Measurements from ENCODE around the gene RFX1.

The RFX1 gene

DNA sequence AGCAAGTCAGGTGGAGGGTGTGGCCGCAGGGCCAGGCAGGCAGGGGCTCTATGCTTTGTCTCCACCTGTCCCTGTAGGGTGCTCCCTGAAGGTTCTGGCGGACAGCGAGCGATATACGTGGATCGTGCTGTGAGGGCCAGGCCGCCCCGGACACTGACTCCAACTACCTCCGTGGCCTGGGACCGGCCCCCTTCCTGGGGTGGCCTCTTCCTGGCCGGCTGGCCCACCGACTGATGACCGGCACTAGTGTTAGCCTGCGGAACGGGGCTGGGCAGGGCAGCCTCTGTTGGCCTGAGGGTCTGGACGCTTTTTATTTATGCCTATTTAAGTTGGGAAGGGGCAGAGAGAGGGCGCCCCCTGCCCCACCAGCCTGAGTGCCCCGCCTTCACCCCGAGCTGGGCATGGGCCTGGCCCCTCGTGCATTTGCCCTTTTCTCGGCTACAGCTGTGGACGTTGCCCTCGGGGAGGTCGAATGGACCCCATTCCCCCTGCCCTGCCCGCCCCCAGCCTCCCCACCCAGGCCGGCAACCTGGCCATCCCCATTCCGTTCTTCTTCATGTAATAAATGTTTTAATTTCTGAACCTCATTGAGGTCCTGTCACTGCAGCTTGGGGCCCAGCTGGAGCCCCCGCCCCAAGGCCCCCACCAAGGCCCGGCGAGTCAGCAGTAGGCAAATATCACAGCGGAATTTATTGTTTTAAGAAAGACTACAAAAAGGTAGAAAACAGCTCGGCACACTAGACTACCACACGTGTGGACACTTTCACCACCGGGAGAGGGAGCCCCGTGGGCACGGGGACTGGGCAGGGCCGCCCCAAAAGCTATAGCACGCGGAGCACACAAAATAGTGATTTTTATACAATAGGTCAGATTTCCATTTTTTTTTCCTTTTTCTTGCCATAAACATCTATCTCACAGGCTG is 45.0 kb downstream of the RFX1 start:
- DNase-seq = no peak

DNA sequence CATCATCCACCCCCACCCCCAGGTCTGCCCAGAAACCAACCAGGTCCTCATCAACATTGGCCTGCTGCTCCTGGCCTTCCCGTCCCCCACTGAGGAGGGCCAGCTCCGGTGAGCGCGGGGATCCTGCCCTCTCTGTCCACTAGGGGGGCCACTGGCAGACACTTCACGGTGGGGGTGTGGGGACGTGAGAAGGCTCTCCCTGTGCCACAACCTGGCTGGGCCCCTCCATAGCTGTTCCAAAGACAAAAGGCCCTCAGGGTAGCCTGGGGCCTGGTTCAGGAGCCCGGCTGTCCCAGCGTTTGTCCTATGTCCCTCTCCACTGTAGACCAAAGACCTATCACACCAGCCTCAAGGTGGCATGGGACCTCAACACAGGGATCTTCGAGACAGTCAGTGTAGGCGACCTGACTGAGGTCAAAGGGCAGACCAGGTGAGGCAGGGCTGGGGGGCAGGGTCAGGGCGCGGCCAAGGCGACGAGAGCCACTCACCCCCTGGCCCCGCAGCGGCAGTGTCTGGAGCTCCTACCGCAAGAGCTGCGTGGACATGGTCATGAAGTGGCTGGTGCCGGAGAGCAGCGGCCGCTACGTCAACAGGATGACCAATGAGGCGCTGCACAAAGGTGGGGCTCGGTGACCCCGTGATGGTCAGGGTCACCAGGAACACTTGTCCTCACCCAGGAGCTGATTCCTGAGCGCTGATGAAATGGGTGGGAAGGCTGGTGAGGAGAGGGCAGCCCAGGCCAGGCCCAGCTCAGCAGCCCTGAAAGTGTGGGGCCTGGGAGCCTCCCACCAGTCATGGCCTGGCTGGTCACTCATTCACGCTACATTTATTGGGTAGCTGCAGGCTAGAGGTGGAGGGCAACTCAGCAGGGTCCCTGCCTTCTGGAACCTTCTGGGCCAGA is 45.9 kb downstream of the RFX1 start:
- no peak for DNase-seq

DNA sequence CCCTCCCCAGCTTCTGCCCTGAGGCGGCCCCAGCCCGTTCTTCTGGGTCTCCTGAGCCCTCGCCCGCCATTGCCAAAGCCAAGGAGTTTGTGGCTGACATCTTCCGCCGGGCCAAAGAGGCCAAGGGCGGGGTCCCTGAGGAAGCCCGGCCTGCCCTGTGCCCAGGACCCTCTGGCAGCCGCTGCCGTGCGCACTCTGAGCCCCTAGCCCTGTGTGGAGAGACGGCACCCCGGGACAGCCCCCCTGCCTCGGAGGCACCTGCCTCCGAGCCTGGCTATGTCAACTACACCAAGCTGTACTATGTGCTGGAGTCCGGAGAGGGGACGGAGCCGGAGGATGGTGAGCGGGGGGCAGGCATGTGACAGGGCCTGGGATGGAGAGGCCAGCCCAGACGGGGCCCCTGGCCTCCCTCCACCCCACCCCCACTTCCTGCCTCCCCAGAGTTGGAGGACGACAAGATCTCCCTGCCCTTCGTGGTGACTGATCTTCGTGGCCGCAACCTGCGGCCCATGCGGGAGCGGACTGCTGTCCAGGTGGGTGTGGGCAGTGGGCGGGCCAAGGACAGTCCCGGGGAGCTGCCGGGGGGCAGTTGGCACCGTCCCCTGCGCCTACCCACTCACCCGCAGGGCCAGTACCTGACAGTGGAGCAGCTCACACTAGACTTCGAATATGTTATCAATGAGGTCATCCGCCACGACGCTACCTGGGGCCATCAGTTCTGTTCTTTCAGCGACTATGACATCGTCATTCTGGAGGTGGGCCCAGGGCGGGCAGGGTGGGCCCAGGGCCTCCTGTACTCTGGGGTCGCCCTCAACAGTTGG is 46.8 kb downstream of the RFX1 start:
- DNase-seq = no peak

DNA sequence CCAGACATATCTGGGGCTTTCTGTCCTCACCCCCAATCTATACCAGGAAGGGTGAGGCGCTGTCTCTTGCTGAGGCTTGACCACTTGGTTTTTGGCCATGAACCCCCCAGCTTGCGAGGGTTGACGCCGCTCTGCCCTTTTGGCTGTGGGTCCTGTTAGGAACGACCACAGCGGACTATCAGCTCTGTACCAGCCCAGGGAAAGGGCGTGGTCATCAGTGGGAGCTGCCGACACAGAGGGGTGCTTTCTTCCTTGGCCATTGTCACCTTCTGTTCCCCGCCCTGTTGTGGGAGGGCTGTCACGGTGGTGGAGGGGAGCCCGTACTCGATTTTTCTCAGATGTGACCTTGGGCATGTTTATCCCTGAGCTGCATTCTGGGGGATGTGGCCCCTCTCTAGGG is 48.1 kb downstream of the RFX1 start:
- DNase-seq = no peak

DNA sequence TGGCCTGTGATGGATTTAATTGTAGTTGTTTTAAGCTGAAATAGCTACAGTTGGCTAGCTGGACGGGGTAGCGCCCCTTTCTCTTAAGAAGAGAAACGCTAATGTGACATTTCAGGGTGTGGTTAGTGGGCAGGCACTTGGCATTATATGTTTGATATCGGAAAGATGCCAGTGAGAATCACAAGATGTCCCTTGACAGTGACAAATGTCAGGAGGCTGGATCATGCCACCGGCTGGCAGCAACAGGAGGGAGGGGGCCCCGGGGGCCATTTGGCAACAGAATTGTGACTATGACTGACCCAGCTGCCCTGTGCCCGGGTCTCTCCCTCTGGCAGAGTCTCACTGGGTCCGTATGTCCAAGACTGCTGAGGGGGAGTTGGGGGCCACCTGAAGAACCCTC is 49.1 kb downstream of the RFX1 start:
- no peak for DNase-seq

DNA sequence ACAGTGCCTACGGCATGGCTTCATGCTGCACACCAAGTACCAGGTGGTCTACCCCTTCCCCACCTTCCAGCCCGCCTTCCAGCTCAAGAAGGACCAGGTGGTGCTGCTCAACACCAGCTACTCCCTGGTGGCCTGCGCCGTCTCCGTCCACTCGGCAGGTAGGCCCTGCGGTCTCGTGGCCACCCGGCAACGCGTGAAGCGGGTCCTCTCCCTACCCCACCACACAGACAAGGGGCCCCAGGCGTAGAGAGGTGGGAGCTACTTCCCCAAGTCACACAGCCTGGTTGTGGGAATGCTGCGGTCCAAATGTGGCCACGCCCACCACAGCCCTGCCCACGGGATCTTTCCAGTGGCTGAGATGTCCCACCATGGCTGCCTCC is 49.8 kb downstream of the RFX1 start:
- DNase-seq = no peak

DNA sequence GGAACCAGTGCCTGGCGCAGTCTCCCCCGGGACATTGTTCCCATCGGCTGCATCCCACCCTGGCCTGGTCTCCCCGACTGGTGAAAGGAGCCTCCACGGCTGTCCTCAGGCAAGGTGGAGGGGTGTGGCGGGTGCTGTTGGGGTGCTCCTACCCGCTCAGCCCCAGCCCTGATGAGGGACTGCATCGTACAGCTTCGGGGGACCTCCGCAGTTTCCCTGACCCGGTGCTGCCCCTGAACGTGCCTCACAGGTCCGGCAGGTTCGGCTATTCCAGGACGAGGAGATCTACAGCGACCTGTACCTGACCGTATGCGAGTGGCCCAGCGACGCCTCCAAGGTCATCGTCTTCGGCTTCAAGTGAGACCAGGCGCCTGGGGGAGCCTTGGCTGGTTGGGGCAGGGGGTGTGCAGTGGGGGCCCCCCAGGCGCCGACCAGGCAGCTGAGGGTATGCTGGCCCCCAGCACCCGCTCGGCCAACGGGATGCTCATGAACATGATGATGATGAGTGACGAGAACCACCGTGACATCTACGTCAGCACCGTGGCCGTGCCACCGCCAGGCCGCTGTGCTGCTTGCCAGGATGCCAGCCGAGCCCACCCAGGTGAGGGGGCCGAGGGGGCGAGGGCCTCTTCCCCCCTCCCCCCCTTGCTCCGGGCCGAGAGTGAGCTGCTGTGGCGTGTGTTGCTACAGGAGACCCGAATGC is 50.3 kb downstream of the RFX1 start:
- DNase-seq = no peak

DNA sequence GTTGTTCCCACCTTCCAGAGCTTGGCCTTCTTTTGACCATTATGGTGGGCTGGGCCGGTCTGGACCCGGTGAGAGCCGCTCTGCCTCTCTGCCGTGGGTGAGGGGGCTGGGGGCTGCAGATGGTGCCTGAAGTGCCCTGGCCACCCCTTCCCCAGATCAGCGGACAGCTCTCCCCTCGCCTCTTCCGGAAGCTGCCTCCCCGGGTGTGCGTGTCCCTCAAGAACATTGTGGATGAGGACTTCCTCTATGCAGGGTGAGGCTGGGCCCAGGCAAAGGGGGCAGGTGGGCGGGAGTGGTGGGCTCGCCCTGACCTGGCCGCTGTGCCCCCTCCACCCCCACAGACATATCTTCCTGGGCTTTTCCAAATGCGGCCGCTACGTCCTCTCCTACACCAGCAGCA is 51.9 kb downstream of the RFX1 start:
- no peak for DNase-seq

DNA sequence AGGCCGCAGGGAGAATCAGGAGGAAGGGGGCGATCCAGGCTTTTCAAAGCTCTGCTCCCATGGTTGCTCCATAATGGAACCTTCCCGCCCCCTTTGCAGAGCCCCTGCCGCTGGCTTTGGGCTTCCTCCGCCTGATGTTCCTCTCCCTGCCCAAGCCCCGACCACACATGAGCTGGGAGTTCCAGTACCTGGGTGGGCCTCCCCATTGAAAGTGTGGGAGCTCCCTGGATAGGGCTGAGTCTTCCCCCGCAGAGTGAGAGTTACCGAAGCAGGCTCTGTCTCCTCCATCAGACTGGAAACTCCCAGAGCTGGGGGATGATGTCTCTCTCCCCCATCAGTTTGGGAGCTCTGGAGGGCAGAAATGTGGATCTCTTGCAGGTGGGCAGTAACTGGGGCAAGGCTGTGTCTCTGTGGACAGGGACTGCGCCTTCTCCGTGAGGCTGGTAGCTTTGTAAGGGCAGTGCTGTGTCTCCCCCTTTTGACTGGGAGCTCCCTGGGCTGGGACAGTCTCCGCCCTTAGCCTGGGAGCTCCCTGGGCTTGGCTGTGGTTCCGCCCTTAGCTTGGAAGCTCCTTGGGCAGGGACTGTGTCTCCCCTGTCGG is 53.1 kb downstream of the RFX1 start:
- DNase-seq = no peak

DNA sequence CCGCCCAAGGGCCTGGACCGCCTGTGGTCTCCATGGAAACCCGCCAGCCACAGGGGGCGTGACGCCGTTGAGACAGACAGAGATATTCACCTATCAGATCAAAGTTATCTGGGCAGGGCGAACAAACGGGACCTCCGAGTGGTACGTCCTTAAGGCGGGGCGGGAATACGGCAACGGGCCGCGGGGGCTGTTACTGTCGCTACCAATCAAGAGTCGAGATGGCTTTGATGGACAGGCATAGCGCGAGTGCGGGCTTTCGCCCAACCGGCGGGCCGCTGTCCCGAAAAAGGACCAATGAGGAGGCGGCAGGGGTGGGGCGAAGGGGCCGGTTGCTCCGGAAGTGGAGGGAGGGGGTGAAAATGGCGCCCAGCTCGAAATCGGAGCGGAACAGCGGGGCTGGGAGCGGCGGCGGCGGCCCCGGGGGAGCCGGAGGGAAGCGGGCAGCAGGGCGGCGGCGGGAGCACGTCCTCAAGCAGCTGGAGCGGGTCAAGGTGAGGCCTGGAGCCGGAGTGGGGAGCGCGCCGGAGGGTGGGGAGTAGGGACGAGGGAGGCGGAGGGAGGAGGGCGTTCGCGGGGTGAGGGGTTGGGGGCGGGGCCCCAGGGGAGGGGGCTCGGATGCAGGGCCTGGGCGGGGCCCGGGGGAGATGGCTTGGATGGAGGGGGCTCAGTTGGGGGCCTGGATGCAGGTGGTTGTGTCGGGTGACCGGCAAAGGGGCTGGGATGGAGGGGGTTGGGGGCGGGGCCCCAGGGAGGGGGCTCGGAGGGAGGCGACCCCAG is 53.8 kb downstream of the RFX1 start, which contains the start of gene DCAF15:
Gene DCAF15 (plus strand): TSS at position 356 of the 777 bp plus-strand sequence. CDS start 4 bp downstream, at position 360.
- peak; percentile 100 for DNase-seq

DNA sequence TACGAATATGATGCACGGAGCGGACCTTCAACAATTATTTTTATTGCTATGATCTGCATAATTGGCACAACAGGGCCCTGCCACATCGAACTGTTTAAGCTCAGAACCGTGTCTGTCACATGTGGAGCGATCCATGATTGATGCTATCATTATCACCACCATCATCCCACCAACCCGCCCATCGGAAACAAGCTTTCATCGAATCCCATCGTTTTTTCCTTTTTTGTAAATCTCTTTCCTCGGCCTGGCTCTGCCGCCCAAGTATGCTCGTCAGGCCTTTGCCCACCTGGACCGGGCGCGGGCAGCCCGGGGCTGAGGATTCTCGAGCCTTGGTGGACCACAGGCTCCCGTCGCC is 54.3 kb downstream of the RFX1 start:
- DNase-seq = no peak

DNA sequence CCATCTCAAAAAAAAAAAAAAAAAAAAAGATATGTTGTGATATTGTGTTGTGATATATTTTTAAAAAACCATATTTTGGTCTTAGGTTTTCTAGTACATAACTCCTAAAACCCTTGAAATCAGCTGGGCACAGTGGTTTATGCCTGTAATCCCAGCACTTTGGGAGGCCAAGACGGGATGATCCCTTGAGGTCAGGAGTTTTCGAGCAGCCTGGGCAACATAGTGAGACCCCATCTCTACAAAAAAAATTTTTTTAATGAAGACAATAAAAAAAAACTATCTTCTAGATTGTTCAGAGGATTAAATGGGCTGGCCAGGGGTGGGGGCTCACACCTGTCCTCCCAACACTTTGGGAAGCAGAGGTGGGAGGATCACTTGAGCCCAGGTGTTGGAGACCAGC is 55.1 kb downstream of the RFX1 start:
- DNase-seq = no peak

DNA sequence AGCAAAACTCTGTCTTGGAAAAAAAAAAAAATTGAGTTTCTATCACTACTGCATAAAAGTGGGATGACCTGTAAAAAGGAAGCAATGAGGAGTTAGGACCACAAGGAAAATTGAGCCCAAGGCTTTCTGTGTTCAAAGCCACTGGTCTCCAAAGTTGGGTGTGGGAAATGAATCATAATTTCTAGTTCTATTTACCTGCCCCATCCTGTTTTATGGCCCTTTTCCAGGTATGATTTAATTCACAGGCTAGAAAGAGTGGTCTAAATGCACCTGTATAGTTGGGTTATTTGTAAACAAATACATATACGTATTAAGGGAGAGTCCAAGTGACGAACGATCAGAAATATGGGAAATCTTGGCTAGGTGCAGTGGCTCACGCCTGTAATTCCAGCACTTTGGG is 59.7 kb downstream of the RFX1 start:
- DNase-seq = no peak

DNA sequence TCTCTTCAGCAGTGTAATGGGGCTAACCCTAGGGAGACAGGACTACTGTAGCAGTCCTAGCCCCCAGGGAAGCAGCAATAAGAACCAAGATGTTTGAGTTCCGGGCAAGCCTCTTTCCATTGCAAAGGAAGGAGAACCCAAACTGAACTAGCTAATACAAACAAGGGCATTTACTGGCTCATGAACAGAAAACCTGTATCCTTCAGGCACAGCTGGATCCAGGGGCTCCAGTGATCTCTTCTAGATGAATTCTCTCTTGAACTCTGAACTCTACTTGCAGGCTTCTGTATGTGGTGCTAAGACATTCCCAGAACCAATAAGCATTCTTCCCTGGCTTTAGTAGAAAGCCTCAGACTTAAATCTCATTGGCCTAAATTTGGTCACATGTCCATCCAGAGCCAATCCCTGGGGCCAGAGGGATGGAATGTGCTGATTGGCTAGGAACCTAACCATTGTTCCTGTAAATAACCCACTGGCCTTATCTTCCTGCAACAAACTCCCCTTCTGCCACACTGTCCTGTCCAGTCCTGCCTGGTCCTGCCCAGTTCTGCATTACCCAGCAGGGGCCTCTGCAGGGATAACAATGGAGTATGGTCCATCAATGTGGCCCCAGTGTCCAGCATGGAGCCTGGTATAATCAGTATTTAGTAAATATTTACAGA is 64.0 kb downstream of the RFX1 start:
- no peak for DNase-seq

DNA sequence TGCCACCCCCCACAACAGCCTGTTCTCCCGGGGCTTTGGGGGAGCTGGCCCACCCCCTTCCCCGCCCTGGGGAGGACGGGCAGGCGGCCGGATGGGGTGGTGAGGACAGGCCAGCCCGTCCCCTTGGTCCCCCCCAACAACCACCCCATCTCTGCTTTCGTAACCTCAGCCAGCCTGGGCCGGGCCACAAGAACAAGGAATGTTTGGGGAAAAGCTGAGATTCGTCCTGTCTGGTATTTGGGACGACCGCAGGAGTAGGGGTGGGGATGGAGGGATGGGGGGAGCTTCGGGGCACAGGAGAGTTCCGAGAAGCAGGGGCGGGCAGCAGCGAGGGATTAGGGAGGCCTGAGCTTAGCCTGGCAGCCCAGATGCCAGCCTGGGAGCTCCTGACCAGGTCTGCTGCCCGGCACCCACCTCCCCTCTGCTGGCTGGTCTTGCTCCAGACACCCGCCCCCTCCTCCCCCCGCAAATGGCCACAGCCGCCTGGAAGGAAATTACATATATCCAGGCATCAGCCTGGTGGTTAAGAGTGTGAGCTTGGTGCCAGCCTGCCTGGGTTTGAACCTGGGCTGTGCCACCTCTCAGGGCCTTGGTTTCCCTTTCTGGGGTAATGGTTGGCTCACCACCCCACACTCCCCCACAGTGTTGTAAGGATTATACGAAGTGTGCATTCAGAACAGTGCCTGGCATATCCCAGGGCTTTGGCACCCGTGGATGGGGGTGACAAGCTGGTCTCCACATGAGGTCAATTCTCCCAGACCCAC is 67.6 kb downstream of the RFX1 start, which contains the start of gene PODNL1:
Gene PODNL1 (minus strand): TSS at position 117 of the 764 bp plus-strand sequence. CDS start 236 bp downstream, outside the sequence.
- DNase-seq = no peak

DNA sequence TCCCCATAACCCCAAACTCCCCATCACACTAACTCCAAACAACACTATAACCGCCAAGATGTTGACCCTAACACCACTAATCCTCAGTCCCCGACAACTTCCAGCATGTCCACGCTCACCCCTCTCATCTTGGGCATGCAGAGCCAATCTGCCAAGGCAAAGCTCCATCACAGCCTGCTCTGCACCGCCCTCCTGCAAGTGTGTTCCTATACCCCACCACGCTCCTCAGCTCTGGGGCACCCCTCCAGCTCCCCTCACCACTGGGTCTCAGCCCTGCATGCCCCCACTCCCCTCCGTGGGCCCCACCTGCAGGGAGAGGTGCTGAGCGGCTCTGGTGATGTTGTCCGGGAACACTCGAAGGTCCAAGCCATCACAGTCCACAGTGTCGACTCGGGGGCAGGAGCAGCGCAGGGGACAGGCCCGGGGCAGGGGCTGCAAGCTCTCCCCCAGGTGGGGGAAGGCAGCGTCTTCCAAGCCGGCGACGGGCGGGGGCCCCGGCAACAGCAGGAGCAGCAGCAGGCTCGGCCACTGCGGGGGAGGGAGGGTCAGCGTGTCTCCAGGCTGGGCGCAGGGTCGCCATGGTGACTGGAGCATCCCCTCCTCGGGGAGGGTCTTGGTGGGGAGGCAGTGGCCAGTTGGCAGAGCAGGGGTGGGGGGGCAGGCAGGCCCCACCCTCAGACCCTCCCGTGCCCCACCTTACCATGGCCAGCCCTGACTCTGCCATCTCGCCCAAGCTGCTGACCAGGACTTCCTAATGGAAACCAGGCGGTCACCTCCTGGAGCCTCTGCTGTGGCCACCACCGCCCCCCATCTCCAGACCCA is 68.4 kb downstream of the RFX1 start:
- DNase-seq = no peak

DNA sequence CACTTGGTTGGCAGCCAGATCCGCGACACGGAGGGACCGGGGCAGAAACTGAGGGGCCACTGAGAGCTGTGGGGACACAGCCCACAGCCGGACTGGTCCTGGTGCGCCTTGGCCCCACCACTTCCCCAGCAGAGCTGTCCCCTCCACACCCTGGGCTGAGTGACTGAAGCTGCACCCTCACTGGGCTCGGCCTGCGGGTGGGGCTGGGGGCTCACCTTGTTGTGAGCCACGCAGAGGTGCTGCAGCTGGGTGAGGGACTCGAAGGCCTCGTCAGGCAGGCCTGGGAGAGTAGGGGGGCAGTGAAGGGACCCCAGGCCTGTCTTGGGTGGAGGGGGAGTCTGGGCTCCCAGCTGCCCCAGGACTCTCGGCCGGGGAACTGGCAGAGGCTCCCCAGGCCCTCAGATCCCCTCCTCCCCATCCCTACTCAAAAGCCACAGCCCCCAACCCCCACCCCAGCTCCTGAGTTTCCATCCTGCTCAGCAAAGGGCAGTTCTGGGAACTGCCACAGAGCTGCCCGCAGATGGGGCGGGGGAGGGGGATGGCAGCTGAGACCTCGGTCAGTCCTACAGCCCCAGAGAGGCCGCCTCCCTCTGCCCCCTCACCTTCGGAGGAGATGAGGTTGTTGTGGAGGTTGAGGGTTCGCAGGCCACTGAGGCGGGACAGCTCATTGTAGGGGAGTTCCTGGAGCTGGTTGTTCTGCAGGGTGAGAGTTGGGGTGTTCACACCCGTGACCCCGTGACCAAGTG is 70.2 kb downstream of the RFX1 start:
- no peak for DNase-seq

DNA sequence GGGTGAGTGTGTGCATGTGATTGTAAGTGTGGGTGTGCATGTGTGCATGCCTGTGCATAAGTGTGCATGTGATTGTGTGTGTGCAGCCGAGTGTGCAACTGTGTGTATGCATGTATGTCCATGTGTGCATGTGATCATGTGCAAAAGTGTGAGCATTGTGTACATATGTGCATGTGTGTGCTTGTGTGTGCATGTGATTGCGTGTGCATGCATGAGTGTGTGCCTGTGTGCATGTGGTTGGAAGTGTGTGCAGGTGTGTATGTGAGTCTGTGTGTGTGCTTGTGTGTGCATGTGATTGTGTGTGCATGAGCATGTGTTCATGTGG is 71.4 kb downstream of the RFX1 start:
- no peak for DNase-seq
